Suprapubic skin (tissue), 4 donors: ENCODE results near the gene POU6F1. TPM values are rescaled to one million over a fixed set of nuclear protein-coding genes. Genes with fewer than 3 reads are reported as not detected.
"Not testable (repeated sequence)": the region's sequence is repeated elsewhere in the genome, so short reads cannot be mapped to it uniquely, and the experiment has no call there.

Experiments used
- DNase-seq, 2 donors: peaks; one replicate each; pipeline ENCODE4 v3.0.0-alpha.2; 2019; ENCODE audit warnings: low spot score in 2 of 2
- H3K27ac ChIP-seq: fragments of 200-600 bp; sonication (generic); one replicate; pipeline ENCODE4 v1.5.1; 2019
- H3K27me3 ChIP-seq: fragments of 200-600 bp; sonication (generic); one replicate; pipeline ENCODE4 v1.5.1; 2019
- H3K36me3 ChIP-seq: fragments of 200-600 bp; sonication (generic); one replicate; pipeline ENCODE4 v1.5.1; 2019
- H3K4me1 ChIP-seq: fragments of 200-600 bp; sonication (generic); one replicate; pipeline ENCODE4 v1.5.1; 2019
- H3K4me3 ChIP-seq: fragments of 200-600 bp; sonication (generic); one replicate; pipeline ENCODE4 v1.5.1; 2019; ENCODE audit warnings: mild to moderate bottlenecking
- H3K9me3 ChIP-seq: fragments of 200-600 bp; sonication (generic); one replicate; pipeline ENCODE4 v1.5.1; 2019
- EP300 ChIP-seq: sonication (generic); formaldehyde crosslinking; IDR thresholded peaks from one replicate; pipeline ENCODE4 v1.6.1; 2017; ENCODE audit warnings: antibody characterized with exemption
- POLR2A ChIP-seq, 2 donors: fragments of 450-650 bp; IDR thresholded peaks; one replicate each; pipeline ENCODE4 v1.6.1; 2017; ENCODE audit warnings: antibody characterized with exemption in 2 of 2, mild to moderate bottlenecking in 2 of 2, moderate library complexity in 2 of 2
- POLR2AphosphoS5 ChIP-seq, 3 donors: sonication (generic); formaldehyde crosslinking; IDR thresholded peaks; one replicate each; pipeline ENCODE4 v1.6.1; 2017; ENCODE audit warnings: antibody characterized with exemption in 3 of 3
- WGBS: methylation state at CpG from one replicate; pipeline ENCODE4 v1.1.5; 2018; 5-methylcytosine and 5-hydroxymethylcytosine counted together
- total RNA-seq, 4 donors: library from RNA; depleted of rRNA; stranded (reverse); fragments of >200 nt; gene quantifications; one replicate each; pipeline ENCODE4 v1.1.0, GENCODE V29; 2016
- TF ChIP-seq, protein P1 (sequence below), 2 donors: fragments of 200-600 bp in 1 of 2; fragments of 450-650 bp in 1 of 2; sonication (generic) in 1 of 2; IDR thresholded peaks; one replicate each; pipeline ENCODE4 v1.5.1; 2016 to 2019; ENCODE audit warnings: antibody characterized with exemption in 2 of 2, mild to moderate bottlenecking in 1 of 2, moderate library complexity in 1 of 2

POU6F1 gene
- 10 to 100 TPM in 2 of 4 donors, 1 to 10 TPM in 2; 9.4 to 36.5 (median 13.6) TPM for total RNA-seq

DNA sequence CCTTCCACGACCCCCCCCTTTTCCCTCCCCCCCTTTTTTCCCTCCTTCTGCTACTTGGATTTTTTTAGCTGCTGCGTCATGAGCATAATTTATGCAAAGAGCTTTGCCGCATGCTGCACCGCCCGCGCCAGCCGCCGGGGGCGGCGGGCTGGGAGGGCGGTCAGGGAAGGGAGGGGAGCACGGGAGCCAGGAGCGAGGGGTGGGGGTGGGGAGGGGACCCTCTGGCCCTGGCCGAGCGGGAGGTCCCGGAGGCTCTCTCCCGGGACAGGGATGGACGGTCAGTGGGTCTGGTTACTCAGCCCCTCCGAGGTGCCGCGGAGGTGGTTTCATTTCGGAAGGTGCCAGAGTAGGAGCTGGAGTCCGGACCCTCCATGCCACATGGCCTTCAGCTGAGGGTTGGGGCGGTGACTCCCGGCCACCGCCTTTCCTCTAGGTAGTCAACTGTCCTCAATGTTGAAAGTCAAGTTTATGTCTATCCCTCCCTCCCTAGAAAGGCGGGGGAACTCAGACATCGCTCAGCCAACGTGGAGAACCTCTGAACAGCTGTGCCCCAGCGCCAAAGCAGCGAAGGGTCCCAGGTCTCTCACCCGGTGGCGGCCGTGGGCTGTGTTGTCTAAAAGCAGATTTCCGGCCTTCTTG, at the start of gene POU6F1:
Gene POU6F1, minus strand, starts transcription at position 95 of the 639 bp plus-strand sequence. CDS start 11,226 bp downstream, outside the sequence.
- TF ChIP-seq POLR2A (IDR thresholded peaks at IDR 0.05) (peak in 1 of 2 donors; percentile 16), EP300 (no peak), POLR2AphosphoS5 (IDR thresholded peaks at IDR 0.05) (peak in 1 of 3 donors; percentile 61)
- TF ChIP-seq, protein P1, sequence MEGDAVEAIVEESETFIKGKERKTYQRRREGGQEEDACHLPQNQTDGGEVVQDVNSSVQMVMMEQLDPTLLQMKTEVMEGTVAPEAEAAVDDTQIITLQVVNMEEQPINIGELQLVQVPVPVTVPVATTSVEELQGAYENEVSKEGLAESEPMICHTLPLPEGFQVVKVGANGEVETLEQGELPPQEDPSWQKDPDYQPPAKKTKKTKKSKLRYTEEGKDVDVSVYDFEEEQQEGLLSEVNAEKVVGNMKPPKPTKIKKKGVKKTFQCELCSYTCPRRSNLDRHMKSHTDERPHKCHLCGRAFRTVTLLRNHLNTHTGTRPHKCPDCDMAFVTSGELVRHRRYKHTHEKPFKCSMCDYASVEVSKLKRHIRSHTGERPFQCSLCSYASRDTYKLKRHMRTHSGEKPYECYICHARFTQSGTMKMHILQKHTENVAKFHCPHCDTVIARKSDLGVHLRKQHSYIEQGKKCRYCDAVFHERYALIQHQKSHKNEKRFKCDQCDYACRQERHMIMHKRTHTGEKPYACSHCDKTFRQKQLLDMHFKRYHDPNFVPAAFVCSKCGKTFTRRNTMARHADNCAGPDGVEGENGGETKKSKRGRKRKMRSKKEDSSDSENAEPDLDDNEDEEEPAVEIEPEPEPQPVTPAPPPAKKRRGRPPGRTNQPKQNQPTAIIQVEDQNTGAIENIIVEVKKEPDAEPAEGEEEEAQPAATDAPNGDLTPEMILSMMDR (IDR thresholded peaks at IDR 0.05) = peak; percentile 57 to 80
- H3K4me3 ChIP-seq = peak within 1 kb of the TSS; percentile 96
- peak within 1 kb of the TSS; percentile 99 for H3K27ac ChIP-seq
- no peaks in the 10 kb centered on the region for H3K36me3 ChIP-seq
- H3K4me1 ChIP-seq = peaks cover 22% of the 10 kb centered on the region
- no peaks in the 10 kb centered on the region for H3K9me3 ChIP-seq
- WGBS = under 1% methylated on average over 32 of the region's 35 CpGs
- DNase-seq = peak; percentile 81 to 85
- H3K27me3 ChIP-seq = no peaks in the 10 kb centered on the region

- no peaks in the 10 kb centered on the region for H3K9me3 ChIP-seq
- H3K4me1 ChIP-seq = peaks cover 22% of the 10 kb centered on the region
- no peaks in the 10 kb centered on the region for H3K36me3 ChIP-seq
- no peak overlapping the region for H3K27ac ChIP-seq
- DNase-seq = no peak
- no peaks in the 10 kb centered on the region for H3K27me3 ChIP-seq
- no peak overlapping the region for H3K4me3 ChIP-seq
- TF ChIP-seq EP300 (no peak), POLR2AphosphoS5 (IDR thresholded peaks at IDR 0.05) (no peak), POLR2A (IDR thresholded peaks at IDR 0.05) (no peak)
- TF ChIP-seq, protein P1 (IDR thresholded peaks at IDR 0.05) = no peak
These were observed 47.2 kb upstream of the POU6F1 start for GRCh38 chr12:51265024-51265423.

DNA sequence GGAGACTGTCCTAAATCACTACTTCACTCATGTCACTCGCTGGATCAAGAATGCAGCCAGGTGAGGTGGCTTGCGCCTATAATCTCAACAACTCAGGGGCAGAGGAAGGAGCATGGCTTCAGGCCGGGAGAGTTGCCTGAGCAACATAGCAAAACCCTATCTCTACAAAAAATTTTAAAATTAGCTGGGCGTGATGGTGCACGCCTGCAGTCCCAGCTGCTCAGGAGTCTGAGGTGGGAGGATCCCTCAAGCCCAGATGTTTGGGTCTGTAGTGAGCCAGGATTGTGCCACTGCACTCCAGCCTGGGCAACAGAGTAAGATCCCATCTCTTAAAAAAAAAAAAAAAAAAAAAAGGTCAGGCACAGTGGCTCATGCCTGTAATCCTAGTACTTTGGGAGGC, 46.4 kb upstream of the POU6F1 start:
- H3K27me3 ChIP-seq = no peaks in the 10 kb centered on the region
- whole genome bisulfite sequencing = 68% methylated on average over 5 of the region's 5 CpGs
- no peak overlapping the region for H3K4me3 ChIP-seq
- no peaks in the 10 kb centered on the region for H3K36me3 ChIP-seq
- H3K4me1 ChIP-seq = peaks cover 16% of the 10 kb centered on the region
- DNase-seq = peak in 1 of 2 donors; percentile 25
- no peaks in the 10 kb centered on the region for H3K9me3 ChIP-seq
- TF ChIP-seq POLR2AphosphoS5 (IDR thresholded peaks at IDR 0.05) (no peak), EP300 (no peak)
- TF ChIP-seq, protein P1 (IDR thresholded peaks at IDR 0.05) = no peak
- H3K27ac ChIP-seq = no peak overlapping the region

GRCh38 chr12:51263341-51263740, 45.5 kb upstream of the POU6F1 start:
- DNase-seq = peak in 1 of 2 donors; percentile 7
- Histone ChIP-seq H3K4me3 (no peak overlapping the region), H3K36me3 (no peaks in the 10 kb centered on the region), H3K27ac (no peak overlapping the region), H3K27me3 (no peaks in the 10 kb centered on the region), H3K4me1 (peaks cover 11% of the 10 kb centered on the region), H3K9me3 (no peaks in the 10 kb centered on the region)
- TF ChIP-seq POLR2AphosphoS5 (IDR thresholded peaks at IDR 0.05) (no peak), POLR2A (IDR thresholded peaks at IDR 0.05) (no peak), EP300 (no peak)
- TF ChIP-seq, protein P1 (IDR thresholded peaks at IDR 0.05) = no peak
- 93% methylated on average over 3 of the region's 3 CpGs for WGBS

DNA sequence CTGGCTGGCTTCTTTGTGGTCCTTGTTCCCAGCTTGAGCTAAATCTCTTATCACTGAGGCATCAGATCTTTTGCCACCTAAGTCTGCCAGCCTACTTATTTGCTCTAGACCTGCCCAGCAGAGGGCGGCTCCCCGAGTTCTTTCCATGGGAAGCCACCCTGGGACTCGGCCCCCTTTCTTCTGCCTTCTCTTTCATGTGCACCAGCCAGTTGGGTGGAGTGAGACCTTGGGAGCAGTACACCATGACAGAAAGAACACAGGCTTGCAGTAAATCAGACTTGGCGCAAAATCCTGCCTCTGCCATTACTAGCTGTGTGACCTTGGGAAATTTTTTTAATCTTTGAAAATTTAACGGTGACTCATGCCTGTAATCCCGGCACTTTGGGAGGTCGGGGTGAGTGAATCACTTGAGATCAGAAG, 44.9 kb upstream of the POU6F1 start:
- no peaks in the 10 kb centered on the region for H3K9me3 ChIP-seq
- TF ChIP-seq EP300 = no peak
- TF ChIP-seq, protein P1 (IDR thresholded peaks at IDR 0.05) = peak in 1 of 2 donors; percentile 26
- TF ChIP-seq POLR2A (IDR thresholded peaks at IDR 0.05) = no peak
- 47% methylated on average over 7 of the region's 7 CpGs for WGBS
- H3K27me3 ChIP-seq = no peaks in the 10 kb centered on the region
- no peak overlapping the region for H3K4me3 ChIP-seq
- peaks cover 6% of the 10 kb centered on the region for H3K36me3 ChIP-seq
- H3K27ac ChIP-seq = no peak overlapping the region
- peak in 1 of 2 donors; percentile 65 for DNase-seq
- peaks cover 11% of the 10 kb centered on the region for H3K4me1 ChIP-seq

GRCh38 chr12:51259600-51259999, 41.7 kb upstream of the POU6F1 start:
- H3K27me3 ChIP-seq, H3K9me3 ChIP-seq, DNase-seq, H3K27ac ChIP-seq, H3K4me3 ChIP-seq: not testable (repeated sequence)
- Histone ChIP-seq H3K36me3 (peaks cover 15% of the 10 kb centered on the region), H3K4me1 (peaks cover 11% of the 10 kb centered on the region)
- 100% methylated on average over 1 of the region's 1 CpG for WGBS
